Gastroesophageal sphincter (tissue), 4 donors: Measurements from ENCODE around the gene BTBD19. TPM values are rescaled to one million over a fixed set of nuclear protein-coding genes. Genes with fewer than 3 reads are reported as not detected.
"Not testable (repeated sequence)": the region's sequence is repeated elsewhere in the genome, so short reads cannot be mapped to it uniquely, and the experiment has no call there.

Source experiments
- ATAC-seq: fragments of 150-250 bp; one replicate; pipeline ENCODE4 v1.9.1; 2016; ENCODE audit warnings: mild to moderate bottlenecking, moderate library complexity
- H3K27ac ChIP-seq, 4 donors: fragments of 200-600 bp; sonication (generic) in 3 of 4; 1 replicate in 3 of 4; 2 replicates in 1 of 4; pipeline ENCODE4 v1.5.1; 2016 to 2019
- H3K27me3 ChIP-seq: fragments of 200-600 bp; sonication (generic); one replicate; pipeline ENCODE4 v1.5.1; 2019
- H3K36me3 ChIP-seq, 2 donors: fragments of 200-600 bp; sonication (generic); one replicate each; pipeline ENCODE4 v1.5.1; 2019; ENCODE audit warnings: control low read depth in 1 of 2
- H3K4me1 ChIP-seq, 3 donors: fragments of 200-600 bp; sonication (generic); 1 replicate in 2 of 3; 2 replicates in 1 of 3; pipeline ENCODE4 v1.5.1; 2016 to 2019; ENCODE audit warnings: control low read depth in 2 of 3
- H3K4me3 ChIP-seq, 2 donors: fragments of 200-600 bp; sonication (generic); one replicate each; pipeline ENCODE4 v1.5.1; 2019; ENCODE audit warnings: mild to moderate bottlenecking in 1 of 2, moderate library complexity in 1 of 2
- H3K9me3 ChIP-seq, 3 donors: fragments of 200-600 bp; sonication (generic); one replicate each; pipeline ENCODE4 v1.5.1; 2017 to 2019; ENCODE audit warnings: control low read depth in 2 of 3
- EP300 ChIP-seq: sonication (generic); formaldehyde crosslinking; IDR thresholded peaks from one replicate; pipeline ENCODE4 v1.6.1; 2017; ENCODE audit warnings: antibody characterized with exemption, mild to moderate bottlenecking
- POLR2A ChIP-seq, 2 donors: fragments of 450-650 bp; IDR thresholded peaks; one replicate each; pipeline ENCODE4 v1.6.1; 2017; ENCODE audit warnings: antibody characterized with exemption in 2 of 2, mild to moderate bottlenecking in 2 of 2, moderate library complexity in 1 of 2
- POLR2AphosphoS5 ChIP-seq: sonication (generic); formaldehyde crosslinking; IDR thresholded peaks from one replicate; pipeline ENCODE4 v1.6.1; 2017; ENCODE audit warnings: antibody characterized with exemption
- WGBS, 2 donors: methylation state at CpG; one replicate each; pipeline ENCODE4 v1.1.5; 2018; ENCODE audit warnings: low coverage in 1 of 2; 5-methylcytosine and 5-hydroxymethylcytosine counted together
- total RNA-seq, 4 donors: library from RNA; depleted of rRNA; stranded (reverse); fragments of >200 nt; gene quantifications; one replicate each; pipeline ENCODE4 v1.1.0, GENCODE V29; 2016
- TF ChIP-seq, protein P1 (sequence below), 4 experiments: fragments of 200-600 bp in 2 of 4; fragments of 450-650 bp in 2 of 4; sonication (generic) in 1 of 4; IDR thresholded peaks; one replicate each; pipeline ENCODE4 v1.5.1; 2017 to 2019; ENCODE audit warnings: antibody characterized with exemption in 4 of 4, mild to moderate bottlenecking in 2 of 4, moderate library complexity in 2 of 4

The BTBD19 gene
- total RNA-seq, 4 donors from 2014 or later = 0.22 to 12.1 (median 5.6) TPM

DNA sequence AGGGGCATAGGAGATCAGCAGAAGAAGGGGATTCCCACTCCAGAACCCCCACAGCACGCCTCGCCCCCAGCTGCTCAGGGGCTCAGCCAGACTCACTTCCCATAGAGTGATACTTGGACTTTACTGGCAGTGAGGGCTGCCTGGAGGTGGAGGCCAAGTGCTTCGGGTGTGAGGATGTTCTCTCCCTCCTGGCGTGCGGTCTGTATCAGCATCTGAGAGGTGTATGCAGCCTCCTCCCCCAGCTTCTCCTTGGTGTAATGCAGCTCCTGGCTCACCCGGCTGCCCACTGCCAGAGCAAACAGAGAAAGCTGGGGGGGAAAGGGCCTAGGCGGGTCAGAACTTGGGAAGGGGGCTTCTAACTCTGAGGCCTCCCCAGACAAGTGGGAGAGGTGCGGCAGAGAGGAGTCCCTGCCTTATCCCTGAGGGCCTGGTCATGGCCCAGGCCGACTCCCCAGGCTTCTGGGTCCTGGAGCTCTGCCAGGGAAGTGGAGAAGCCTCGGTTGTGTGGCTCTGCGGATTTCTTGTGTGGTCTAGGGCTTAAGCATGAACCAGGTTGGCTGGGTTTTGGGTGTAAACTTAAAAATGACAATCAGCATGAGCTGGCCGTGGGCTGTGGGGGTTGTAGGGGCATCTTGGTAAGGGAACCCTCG is 23.9 kb downstream of the BTBD19 start:
- WGBS, 2 donors = 84% methylated on average over 2 of the region's 13 CpGs; no CpG with 5 or more reads in 1 of the 2 donors
- Histone ChIP-seq H3K9me3 (no peaks in the 10 kb centered on the region), H3K27me3 (no peaks in the 10 kb centered on the region), H3K4me3 (no peak overlapping the region), H3K36me3 (peaks cover 0 to 12% of the 10 kb centered on the region in 2 donors), H3K27ac (no peak overlapping the region), H3K4me1 (peaks cover 0 to 10% (median 0%) of the 10 kb centered on the region in 3 donors)
- TF ChIP-seq POLR2A (IDR thresholded peaks at IDR 0.05) (no peak), EP300 (no peak), POLR2AphosphoS5 (no peak)
- TF ChIP-seq, protein P1, sequence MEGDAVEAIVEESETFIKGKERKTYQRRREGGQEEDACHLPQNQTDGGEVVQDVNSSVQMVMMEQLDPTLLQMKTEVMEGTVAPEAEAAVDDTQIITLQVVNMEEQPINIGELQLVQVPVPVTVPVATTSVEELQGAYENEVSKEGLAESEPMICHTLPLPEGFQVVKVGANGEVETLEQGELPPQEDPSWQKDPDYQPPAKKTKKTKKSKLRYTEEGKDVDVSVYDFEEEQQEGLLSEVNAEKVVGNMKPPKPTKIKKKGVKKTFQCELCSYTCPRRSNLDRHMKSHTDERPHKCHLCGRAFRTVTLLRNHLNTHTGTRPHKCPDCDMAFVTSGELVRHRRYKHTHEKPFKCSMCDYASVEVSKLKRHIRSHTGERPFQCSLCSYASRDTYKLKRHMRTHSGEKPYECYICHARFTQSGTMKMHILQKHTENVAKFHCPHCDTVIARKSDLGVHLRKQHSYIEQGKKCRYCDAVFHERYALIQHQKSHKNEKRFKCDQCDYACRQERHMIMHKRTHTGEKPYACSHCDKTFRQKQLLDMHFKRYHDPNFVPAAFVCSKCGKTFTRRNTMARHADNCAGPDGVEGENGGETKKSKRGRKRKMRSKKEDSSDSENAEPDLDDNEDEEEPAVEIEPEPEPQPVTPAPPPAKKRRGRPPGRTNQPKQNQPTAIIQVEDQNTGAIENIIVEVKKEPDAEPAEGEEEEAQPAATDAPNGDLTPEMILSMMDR (IDR thresholded peaks at IDR 0.05) = no peak
- ATAC-seq = no peak

DNA sequence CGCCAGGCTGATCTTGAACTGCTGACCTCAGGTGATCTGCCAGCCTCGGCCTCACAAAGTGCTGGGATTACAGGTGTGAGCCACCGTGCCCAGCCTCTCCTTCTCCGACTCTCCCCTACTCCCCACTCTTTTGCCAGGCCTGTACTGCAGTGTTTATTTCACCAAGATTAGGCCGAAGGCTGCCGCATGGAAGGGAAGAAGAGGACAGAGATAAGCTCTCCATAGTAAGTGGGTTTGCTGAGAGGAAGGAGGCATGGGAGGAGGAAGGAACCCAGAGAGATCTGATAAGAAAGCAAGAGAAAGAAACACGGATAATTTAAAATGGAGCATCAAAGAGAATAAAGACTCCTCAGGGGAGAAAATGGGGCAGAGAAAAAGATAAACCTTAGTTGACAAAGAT is 26.0 kb downstream of the BTBD19 start:
- TF ChIP-seq, protein P1 (IDR thresholded peaks at IDR 0.05) = no peak
- TF ChIP-seq EP300 (no peak), POLR2A (IDR thresholded peaks at IDR 0.05) (no peak), POLR2AphosphoS5 (no peak)
- no peak for ATAC-seq
- H3K4me1 ChIP-seq = peaks cover 0 to 10% (median 0%) of the 10 kb centered on the region in 3 donors
- no peaks in the 10 kb centered on the region for H3K27me3 ChIP-seq
- 40 to 80% methylated on average over 1 of the region's 7 CpGs for WGBS, 2 donors
- no peak overlapping the region for H3K27ac ChIP-seq
- no peaks in the 10 kb centered on the region for H3K9me3 ChIP-seq
- H3K36me3 ChIP-seq = no peaks in the 10 kb centered on the region
- no peak overlapping the region for H3K4me3 ChIP-seq

DNA sequence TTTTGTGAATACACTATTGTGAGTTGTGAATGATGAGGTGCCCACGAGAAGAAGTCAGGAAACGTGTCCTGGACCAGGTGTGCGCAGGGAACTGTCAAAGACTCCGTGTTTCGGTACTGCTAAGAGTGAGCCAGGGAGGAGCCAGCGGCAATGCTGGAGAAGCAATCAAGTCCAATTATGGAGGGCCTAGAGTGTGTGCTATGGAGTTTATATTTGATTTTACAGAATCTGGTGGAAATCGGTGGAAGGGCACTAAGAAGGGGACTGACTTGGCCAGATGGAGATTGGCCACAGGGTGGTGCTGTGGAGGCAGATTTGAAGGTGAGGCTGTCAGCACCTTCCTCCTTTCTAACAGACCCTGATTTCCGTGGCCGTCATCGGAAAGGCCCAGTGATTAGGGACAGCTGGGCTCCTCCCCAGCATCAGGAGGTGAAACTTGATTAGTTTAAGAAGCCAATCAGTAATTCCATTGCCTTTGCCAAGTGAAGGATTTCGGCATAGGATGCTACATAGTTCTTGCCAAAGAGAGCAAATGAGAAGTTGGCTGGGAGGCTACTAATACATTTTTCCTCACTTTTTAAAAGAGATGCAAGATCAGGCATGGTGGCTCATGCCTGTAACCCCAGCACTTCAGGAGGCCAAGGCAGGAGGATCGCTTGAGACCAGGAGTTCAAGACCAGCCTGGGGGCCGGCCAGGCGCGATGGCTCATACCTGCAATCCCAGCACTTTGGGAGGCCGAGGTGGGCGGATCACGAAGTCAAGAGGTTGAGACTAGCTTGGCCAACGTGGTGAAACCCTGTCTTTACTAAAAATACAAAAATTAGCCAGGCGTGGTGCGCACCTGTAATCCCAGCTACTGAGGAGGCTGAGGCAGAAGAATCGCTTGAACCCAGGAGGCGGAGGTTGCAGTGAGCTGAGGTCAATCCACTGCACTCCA is 27.7 kb downstream of the BTBD19 start:
- 36 to 63% methylated on average over 11 to 23 of the region's 23 CpGs for WGBS, 2 donors
- peak overlapping the region in 1 of 4 donors; percentile 7 for H3K27ac ChIP-seq

DNA sequence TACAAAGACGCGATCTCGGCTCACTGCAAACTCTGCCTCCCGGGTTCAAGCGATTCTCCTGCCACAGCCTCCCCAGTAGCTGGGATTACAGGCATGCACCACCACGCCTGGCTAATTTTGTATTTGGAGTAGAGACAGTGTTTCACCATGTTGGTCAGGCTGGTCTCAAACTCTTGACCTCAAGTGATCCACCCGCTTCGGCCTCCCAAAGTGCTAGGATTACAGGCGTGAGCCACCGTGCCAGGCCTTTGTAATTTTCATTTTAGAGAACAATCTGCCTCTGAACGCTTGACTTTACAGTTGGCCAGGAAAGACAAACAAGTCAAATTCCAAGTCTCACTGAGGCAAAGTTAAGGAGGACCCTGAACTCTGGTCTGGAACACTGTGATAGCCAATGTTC is 30.0 kb downstream of the BTBD19 start:
- H3K9me3 ChIP-seq, H3K4me3 ChIP-seq, H3K27me3 ChIP-seq, H3K36me3 ChIP-seq, H3K27ac ChIP-seq, ATAC-seq: not testable (repeated sequence)
- 87 to 91% methylated on average over 5 to 7 of the region's 11 CpGs for WGBS, 2 donors
- peaks cover 0 to 26% (median 5%) of the 10 kb centered on the region in 3 donors for H3K4me1 ChIP-seq

More for the DNA sequence above, 27.7 kb downstream of the BTBD19 start:
- TF ChIP-seq POLR2A (IDR thresholded peaks at IDR 0.05) (no peak), POLR2AphosphoS5 (no peak), EP300 (no peak)
- TF ChIP-seq, protein P1 (IDR thresholded peaks at IDR 0.05) = peak in 3 of 4 experiments; percentile 73 to 82 (median 81)
- Histone ChIP-seq H3K27me3 (no peaks in the 10 kb centered on the region), H3K9me3 (no peaks in the 10 kb centered on the region), H3K36me3 (no peaks in the 10 kb centered on the region), H3K4me3 (no peak overlapping the region), H3K4me1 (peaks cover 0 to 10% (median 0%) of the 10 kb centered on the region in 3 donors)
- ATAC-seq = peak; percentile 85

DNA sequence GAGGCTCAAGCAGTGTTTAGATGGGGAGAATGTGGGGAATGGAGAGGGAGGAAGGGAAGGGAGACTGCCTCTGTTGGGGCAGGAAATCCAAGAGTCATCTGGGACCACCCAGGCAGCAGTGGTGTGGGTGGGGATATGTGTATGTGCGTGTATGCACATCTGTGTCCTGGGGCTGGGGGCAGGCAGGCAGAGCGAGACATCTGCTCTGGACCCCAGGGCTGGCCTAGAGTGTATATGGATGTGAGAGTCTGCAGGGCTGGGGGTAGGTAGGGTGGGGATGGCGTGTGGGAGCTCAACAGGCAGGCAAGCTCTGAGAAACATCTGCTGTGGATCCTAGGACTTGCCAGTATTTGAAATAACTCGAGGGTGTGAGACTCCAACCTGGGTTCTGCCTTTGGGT is 31.3 kb downstream of the BTBD19 start:
- no peaks in the 10 kb centered on the region for H3K27me3 ChIP-seq
- peaks cover 0 to 32% (median 8%) of the 10 kb centered on the region in 3 donors for H3K4me1 ChIP-seq
- no peaks in the 10 kb centered on the region for H3K36me3 ChIP-seq
- ATAC-seq = no peak
- no peak overlapping the region for H3K4me3 ChIP-seq
- no peak overlapping the region for H3K27ac ChIP-seq
- WGBS, 2 donors = 58 to 84% methylated on average over 3 to 4 of the region's 4 CpGs
- no peaks in the 10 kb centered on the region for H3K9me3 ChIP-seq
- TF ChIP-seq POLR2AphosphoS5 (no peak), POLR2A (IDR thresholded peaks at IDR 0.05) (no peak), EP300 (no peak)
- TF ChIP-seq, protein P1 (IDR thresholded peaks at IDR 0.05) = no peak
